Activated CD4-positive, alpha-beta T cell treated with anti-CD3 and anti-CD28 coated beads for 36 hours (primary cell): ENCODE results near the gene FIGNL1. TPM values are rescaled to one million over a fixed set of nuclear protein-coding genes. Genes with fewer than 3 reads are reported as not detected.
"Not testable (repeated sequence)": the region's sequence is repeated elsewhere in the genome, so short reads cannot be mapped to it uniquely, and the experiment has no call there.

Source experiments
- ATAC-seq: fragments of 200-7000 bp; cut with Tn5 transposase; one replicate; pipeline ENCODE4 v1.10.0; 2021; ENCODE audit warnings: mild to moderate bottlenecking, moderate library complexity
- CTCF ChIA-PET: fragments of 350-600 bp; sonication (Branson Sonifier 250); formaldehyde crosslinking; loops from one replicate; lab custom pipeline; 2021; ENCODE audit warnings: antibody characterized with exemption; lab: Charles Lee
- POLR2A ChIA-PET: fragments of 350-600 bp; sonication (Branson Sonifier 250); formaldehyde crosslinking; loops from one replicate; lab custom pipeline; 2021; ENCODE audit warnings: antibody characterized with exemption, inconsistent platforms; lab: Charles Lee
- DNase-seq: peaks from one replicate; pipeline ENCODE4 v3.0.0-alpha.2; 2020
- H3K27ac Mint-ChIP-seq: one replicate; pipeline ENCODE4 v1.8.0; 2021; ENCODE audit warnings: mixed read lengths
- H3K27me3 Mint-ChIP-seq: one replicate; pipeline ENCODE4 v1.8.0; 2021; ENCODE audit warnings: mixed read lengths
- H3K36me3 Mint-ChIP-seq: one replicate; pipeline ENCODE4 v1.8.0; 2021; ENCODE audit warnings: low read depth, mixed read lengths
- H3K4me1 Mint-ChIP-seq: one replicate; pipeline ENCODE4 v1.8.0; 2021; ENCODE audit warnings: mixed read lengths
- H3K4me3 Mint-ChIP-seq: one replicate; pipeline ENCODE4 v1.8.0; 2021; ENCODE audit warnings: mild to moderate bottlenecking, moderate library complexity, mixed read lengths
- H3K9me3 Mint-ChIP-seq: one replicate; pipeline ENCODE4 v1.8.0; 2021; ENCODE audit warnings: low read depth, mixed read lengths
- intact Hi-C, 2 experiments: fragments of 100-400 bp; cut with DNase I in 1 of 2; cut with micrococcal nuclease in 1 of 2; formaldehyde crosslinking; loops; one replicate each; pipeline versions ENCODE4 v1.14.2 to v1.15.1; 2022 to 2024; cut with DNase I, micrococcal nuclease
- total RNA-seq, 2 experiments: library from RNA; stranded (reverse); gene quantifications; one replicate each; pipeline ENCODE4 v1.2.3, GENCODE V29; 2021

The FIGNL1 gene
- total RNA-seq, 2 experiments from 2014 or later: 46.9 to 49.3 TPM

- Mint-ChIP-seq H3K36me3 (no peaks in the 10 kb centered on the region), H3K27ac (no peak overlapping the region), H3K27me3 (peaks cover 5% of the 10 kb centered on the region), H3K4me1 (peaks cover 18% of the 10 kb centered on the region), H3K9me3 (no peaks in the 10 kb centered on the region), H3K4me3 (no peak overlapping the region)
- intact Hi-C loops: no loop called here
- ATAC-seq (no peak), DNase-seq (no peak)
- POLR2A ChIA-PET: no interaction called here
- CTCF ChIA-PET: interaction anchor here (0.8 to 1.6 kb wide), 5 partner anchors 13 to 651 kb away, joined by 3 to 5 read pairs (median 3); no protein-coding TSS in a partner anchor
Observed at GRCh38 chr7:50470250-50471163, 20.4 kb upstream of the FIGNL1 start.

- no peak overlapping the region for H3K4me3 Mint-ChIP-seq
- ChIA-PET CTCF (interaction anchor here (0.6 to 3.3 kb wide), 13 partner anchors 16 to 692 kb away, joined by 3 to 56 read pairs (median 7); partner anchors contain the start of gene ZPBP), POLR2A (no interaction called here)
- ATAC-seq (no peak), DNase-seq (no peak)
- H3K36me3 Mint-ChIP-seq: no peaks in the 10 kb centered on the region
- no peaks in the 10 kb centered on the region for H3K9me3 Mint-ChIP-seq
- peaks cover 13% of the 10 kb centered on the region for H3K4me1 Mint-ChIP-seq
- intact Hi-C loops: loop anchor here (2.0 to 5.0 kb wide), 2 partner anchors 143 to 376 kb away; partner anchors contain the start of gene ZPBP (in 1 of the 2)
- no peak overlapping the region for H3K27ac Mint-ChIP-seq
- peaks cover 5% of the 10 kb centered on the region for H3K27me3 Mint-ChIP-seq
Observed at GRCh38 chr7:50469181-50469580, 19.0 kb upstream of the FIGNL1 start.

DNA sequence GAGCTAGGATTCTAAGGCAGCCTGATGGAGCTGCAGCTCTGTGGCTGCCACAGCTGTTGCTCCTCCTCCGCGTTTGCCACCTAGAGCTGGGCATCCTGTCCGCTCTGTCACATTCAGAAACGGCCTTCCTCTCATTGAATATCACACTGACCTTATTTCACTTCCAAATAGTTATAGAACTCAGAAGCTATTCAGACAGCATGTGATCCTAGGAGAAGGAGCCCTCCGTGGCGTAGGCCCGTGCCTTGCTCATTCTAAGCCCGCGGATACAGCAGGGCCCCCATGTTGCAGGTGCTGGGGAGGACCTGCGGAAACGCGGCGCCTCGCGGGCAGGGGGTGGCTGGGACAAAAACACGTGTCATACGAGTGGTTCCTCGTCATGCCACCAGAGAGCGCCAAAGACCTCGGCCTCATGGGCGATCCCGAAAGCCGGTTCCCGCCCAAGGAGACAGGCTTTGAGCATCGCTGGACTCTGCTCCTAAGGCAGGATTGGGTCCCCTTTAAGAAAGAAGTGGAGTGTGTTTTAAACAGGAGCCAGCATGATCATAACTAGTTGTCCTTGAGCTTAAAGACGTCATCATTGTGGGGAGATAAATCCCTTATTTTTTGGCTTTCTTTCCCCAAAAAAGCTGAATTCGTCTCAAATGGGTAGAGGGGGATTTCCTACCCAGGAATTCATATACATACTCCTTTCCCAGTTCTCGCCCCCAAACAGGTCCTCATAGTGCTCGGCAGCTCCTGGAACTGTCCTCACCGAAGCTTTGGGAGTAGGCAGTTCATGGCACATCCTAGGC, 17.9 kb upstream of the FIGNL1 start:
- Mint-ChIP-seq H3K9me3 (no peaks in the 10 kb centered on the region), H3K36me3 (no peaks in the 10 kb centered on the region), H3K27ac (peak overlapping the region; percentile 59)

DNA sequence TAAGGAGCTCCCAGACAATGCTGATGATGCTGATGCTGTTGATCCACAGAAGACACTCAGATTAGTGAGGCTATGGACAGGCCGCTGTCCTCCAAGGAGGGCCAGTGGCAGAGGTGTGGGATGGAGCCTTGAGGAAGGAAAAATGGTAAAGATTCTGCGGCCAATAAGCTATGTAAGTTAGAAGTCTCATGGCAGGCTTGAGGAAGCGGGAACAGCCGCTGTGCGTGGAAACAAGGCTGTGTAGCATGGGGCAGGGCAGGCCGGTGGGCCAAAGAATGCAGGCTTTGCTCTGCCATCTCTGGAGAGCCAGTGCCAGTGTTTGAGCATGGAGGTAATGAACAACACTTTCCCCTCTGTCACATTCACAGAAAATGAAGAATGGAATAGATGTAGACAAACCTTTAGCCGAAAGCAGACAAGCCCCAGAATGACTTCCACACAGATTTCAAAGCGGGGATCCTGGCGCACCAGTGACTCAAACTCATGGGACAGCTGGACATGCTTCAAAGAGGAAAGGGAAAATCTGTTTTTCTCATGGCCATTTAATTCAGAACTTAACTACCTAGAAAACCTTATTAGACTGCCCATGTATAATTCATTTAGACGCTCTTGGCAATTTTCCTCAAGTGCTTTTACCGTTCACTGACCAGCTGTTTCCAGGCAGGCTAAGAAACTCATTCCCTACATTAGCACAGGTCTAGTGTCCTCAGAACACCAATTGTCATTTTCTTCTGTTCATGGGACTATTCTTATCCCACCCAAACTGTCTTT, 16.9 kb upstream of the FIGNL1 start:
- Mint-ChIP-seq H3K27me3 (peaks cover 5% of the 10 kb centered on the region), H3K36me3 (no peaks in the 10 kb centered on the region), H3K4me3 (peak overlapping the region; percentile 11), H3K4me1 (peaks cover 13% of the 10 kb centered on the region), H3K9me3 (no peaks in the 10 kb centered on the region), H3K27ac (no peak overlapping the region)
- CTCF ChIA-PET: interaction anchor here (0.5 to 3.3 kb wide), 30 partner anchors 10 to 694 kb away, joined by 3 to 56 read pairs (median 5); partner anchors contain the start of genes DDC and ZPBP
- ATAC-seq (no peak), DNase-seq (no peak)
- POLR2A ChIA-PET: interaction anchor here (0.6 kb wide), 1 partner anchor 17 kb away, joined by 3 read pairs; no protein-coding TSS in a partner anchor
- intact Hi-C loops: loop anchor here (2.0 to 5.0 kb wide), 2 partner anchors 18 to 145 kb away; no protein-coding TSS in a partner anchor

More for the DNA sequence above, 17.9 kb upstream of the FIGNL1 start:
- Mint-ChIP-seq H3K4me3 (peak overlapping the region; percentile 11), H3K27me3 (peaks cover 5% of the 10 kb centered on the region), H3K4me1 (peaks cover 13% of the 10 kb centered on the region)
- peak; percentile 92 for DNase-seq
- POLR2A ChIA-PET: no interaction called here
- intact Hi-C loops: loop anchor here (1.0 to 5.0 kb wide), 9 partner anchors 19 to 693 kb away; partner anchors contain the start of gene ZPBP (in 1 of the 2)
- CTCF ChIA-PET: interaction anchor here (0.6 to 3.3 kb wide), 50 partner anchors 10 to 865 kb away, joined by 3 to 56 read pairs (median 4); partner anchors contain the start of genes DDC and ZPBP
- peak; percentile 95 for ATAC-seq

DNA sequence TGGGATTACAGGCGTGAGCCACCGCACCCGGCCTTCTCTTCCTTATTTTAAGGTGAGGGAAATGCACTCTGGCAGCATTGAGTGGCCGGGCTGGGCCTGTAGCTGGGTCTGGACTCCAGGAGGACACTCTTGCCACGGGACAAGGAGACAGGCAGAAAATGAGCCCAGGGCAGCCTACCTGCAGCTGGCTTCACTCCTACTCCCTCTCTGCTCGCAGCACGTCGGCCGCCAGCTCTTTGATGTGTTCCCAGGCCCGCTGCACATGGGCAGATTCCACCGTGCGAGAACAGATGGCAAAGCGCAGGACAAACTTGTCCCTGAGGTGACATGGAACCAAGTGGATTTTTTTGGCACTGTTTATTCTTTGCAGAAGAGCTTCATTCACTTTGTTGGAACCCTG, 12.9 kb upstream of the FIGNL1 start:
- no peaks in the 10 kb centered on the region for H3K36me3 Mint-ChIP-seq
- no peak overlapping the region for H3K27ac Mint-ChIP-seq
- intact Hi-C loops: no loop called here
- no peaks in the 10 kb centered on the region for H3K9me3 Mint-ChIP-seq
- DNase-seq (no peak), ATAC-seq (no peak)
- H3K4me3 Mint-ChIP-seq: no peak overlapping the region
- H3K4me1 Mint-ChIP-seq: peaks cover 8% of the 10 kb centered on the region
- POLR2A ChIA-PET: no interaction called here
- CTCF ChIA-PET: interaction anchor here (1.1 to 1.4 kb wide), 2 partner anchors 9 to 18 kb away, joined by 5 read pairs; no protein-coding TSS in a partner anchor
- H3K27me3 Mint-ChIP-seq: peaks cover 5% of the 10 kb centered on the region

DNA sequence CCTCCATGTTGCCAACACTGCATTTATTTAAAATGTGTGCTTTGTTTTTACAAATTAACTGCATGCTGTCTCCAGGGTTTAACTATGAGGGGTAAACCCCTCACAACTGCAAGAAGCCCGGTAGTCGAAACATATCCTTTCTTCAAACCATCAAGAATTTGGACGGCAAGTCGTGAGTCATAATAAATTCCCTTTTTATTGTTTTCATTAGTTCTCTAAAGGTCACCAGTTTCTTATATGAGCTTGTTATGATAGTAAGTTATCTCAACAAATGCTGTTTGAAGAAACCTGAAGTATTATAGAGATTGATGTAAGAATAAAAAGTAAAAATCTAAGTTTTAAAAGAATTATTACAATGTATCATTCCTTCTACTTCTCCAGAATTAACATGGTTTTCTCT, 12.2 kb upstream of the FIGNL1 start:
- DNase-seq (no peak), ATAC-seq (no peak)
- Mint-ChIP-seq H3K27ac (no peak overlapping the region), H3K9me3 (no peaks in the 10 kb centered on the region), H3K27me3 (peaks cover 3% of the 10 kb centered on the region), H3K4me1 (peaks cover 1% of the 10 kb centered on the region), H3K4me3 (no peak overlapping the region), H3K36me3 (no peaks in the 10 kb centered on the region)
- ChIA-PET CTCF (interaction anchor here (1.4 kb wide), 1 partner anchor 17 kb away, joined by 5 read pairs; no protein-coding TSS in a partner anchor), POLR2A (no interaction called here)
- intact Hi-C loops: no loop called here

GRCh38 chr7:50461695-50462094, 11.5 kb upstream of the FIGNL1 start:
- Mint-ChIP-seq H3K36me3 (no peaks in the 10 kb centered on the region), H3K9me3 (no peaks in the 10 kb centered on the region), H3K27ac (no peak overlapping the region), H3K4me3 (no peak overlapping the region), H3K4me1 (no peaks in the 10 kb centered on the region), H3K27me3 (peaks cover 1% of the 10 kb centered on the region)
- CTCF ChIA-PET: interaction anchor here (0.6 kb wide), 1 partner anchor 265 kb away, joined by 3 read pairs; no protein-coding TSS in a partner anchor
- ATAC-seq: no peak
- DNase-seq: no peak
- intact Hi-C loops: no loop called here
- POLR2A ChIA-PET: no interaction called here

- H3K27me3 Mint-ChIP-seq, H3K27ac Mint-ChIP-seq, intact Hi-C loops, POLR2A ChIA-PET, H3K4me1 Mint-ChIP-seq, H3K4me3 Mint-ChIP-seq, CTCF ChIA-PET, H3K36me3 Mint-ChIP-seq, DNase-seq, H3K9me3 Mint-ChIP-seq, ATAC-seq: not testable (repeated sequence)
Observed at GRCh38 chr7:50459183-50459582, 9.0 kb upstream of the FIGNL1 start.

DNA sequence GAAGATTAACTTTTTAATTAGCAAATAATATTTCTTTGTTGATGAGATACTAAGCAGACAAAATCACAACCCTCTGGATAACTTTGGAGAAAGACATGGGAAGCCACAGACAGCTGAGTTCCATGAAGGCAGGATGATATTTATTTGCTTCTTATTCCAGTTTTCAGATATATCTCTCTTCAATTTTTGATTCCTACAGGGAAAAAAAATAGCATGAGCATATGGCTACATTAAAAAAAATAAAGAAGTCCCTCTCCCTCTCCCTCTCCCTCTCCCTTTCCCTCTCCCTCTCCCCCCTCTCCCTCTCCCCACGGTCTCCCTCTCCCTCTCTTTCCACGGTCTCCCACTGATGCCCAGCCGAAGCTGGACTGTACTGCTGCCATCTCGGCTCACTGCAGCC, 8.5 kb upstream of the FIGNL1 start:
- CTCF ChIA-PET, intact Hi-C loops, H3K4me3 Mint-ChIP-seq, H3K27me3 Mint-ChIP-seq, H3K36me3 Mint-ChIP-seq, ATAC-seq, POLR2A ChIA-PET, H3K27ac Mint-ChIP-seq, DNase-seq, H3K9me3 Mint-ChIP-seq, H3K4me1 Mint-ChIP-seq: not testable (repeated sequence)

GRCh38 chr7:50456371-50457123, 6.4 kb upstream of the FIGNL1 start:
- ChIA-PET POLR2A (no interaction called here), CTCF (interaction anchor here (0.6 to 1.2 kb wide), 2 partner anchors 11 to 30 kb away, joined by 3 to 5 read pairs; no protein-coding TSS in a partner anchor)
- Mint-ChIP-seq H3K27me3 (no peaks in the 10 kb centered on the region), H3K4me3 (no peak overlapping the region), H3K36me3 (no peaks in the 10 kb centered on the region), H3K27ac (no peak overlapping the region), H3K9me3 (no peaks in the 10 kb centered on the region), H3K4me1 (peaks cover 2% of the 10 kb centered on the region)
- DNase-seq: no peak
- intact Hi-C loops: no loop called here
- no peak for ATAC-seq
